ENCODE results near the gene SDE2.
"Not testable (repeated sequence)": the region's sequence is repeated elsewhere in the genome, so short reads cannot be mapped to it uniquely, and the experiment has no call there.

SDE2 gene

GRCh38 chr1:225999227-225999911, at the start of gene SDE2:
Gene SDE2, minus strand, starts transcription at chr1:225999343. Its CDS starts 31 bp downstream, at chr1:225999312.
- peak; percentile 100 for DNase-seq

- no peak for DNase-seq
Measured at GRCh38 chr1:226048886-226049285, 49.7 kb upstream of the SDE2 start.

- DNase-seq: no peak
Measured at GRCh38 chr1:226047495-226047894, 48.4 kb upstream of the SDE2 start.

GRCh38 chr1:226046240-226046639, 47.1 kb upstream of the SDE2 start:
- no peak for DNase-seq

- no peak for DNase-seq
Measured at GRCh38 chr1:226044514-226045101, 45.5 kb upstream of the SDE2 start.

- no peak for DNase-seq
Measured at GRCh38 chr1:226041419-226041818, 42.3 kb upstream of the SDE2 start.

- no peak for DNase-seq
Measured at GRCh38 chr1:226038661-226039060, 39.5 kb upstream of the SDE2 start.

GRCh38 chr1:226035915-226036314, 36.8 kb upstream of the SDE2 start:
- no peak for DNase-seq

- no peak for DNase-seq
Measured at GRCh38 chr1:226034482-226034881, 35.3 kb upstream of the SDE2 start.

GRCh38 chr1:226033991-226034390, 34.8 kb upstream of the SDE2 start:
- DNase-seq: no peak

- no peak for DNase-seq
Measured at GRCh38 chr1:226033582-226033981, 34.4 kb upstream of the SDE2 start.

GRCh38 chr1:226029568-226030225, 30.6 kb upstream of the SDE2 start:
- DNase-seq: no peak

- DNase-seq: no peak
Measured at GRCh38 chr1:226029093-226029496, 30.0 kb upstream of the SDE2 start.

GRCh38 chr1:226027538-226028217, 28.5 kb upstream of the SDE2 start:
- DNase-seq: no peak

- no peak for DNase-seq
Measured at GRCh38 chr1:226026833-226027232, 27.7 kb upstream of the SDE2 start.

GRCh38 chr1:226023735-226024134, 24.6 kb upstream of the SDE2 start:
- DNase-seq: no peak

- DNase-seq: no peak
Measured at GRCh38 chr1:226021801-226022200, 22.7 kb upstream of the SDE2 start.

- no peak for DNase-seq
Measured at GRCh38 chr1:226021401-226021800, 22.3 kb upstream of the SDE2 start.

GRCh38 chr1:226019572-226019971, 20.4 kb upstream of the SDE2 start:
- DNase-seq: no peak

- DNase-seq: no peak
Measured at GRCh38 chr1:226017070-226017469, 17.9 kb upstream of the SDE2 start.

- DNase-seq: no peak
Measured at GRCh38 chr1:226009650-226010044, 10.5 kb upstream of the SDE2 start.

GRCh38 chr1:226007126-226007892, 8.2 kb upstream of the SDE2 start:
- DNase-seq: not testable (repeated sequence)

GRCh38 chr1:226006686-226007085, 7.5 kb upstream of the SDE2 start:
- DNase-seq: no peak
